IPS-18c (cell line): ENCODE data around the gene PRKN.

ENCODE experiments used
- H3K4me3 ChIP-seq: 2 replicates; pipeline ENCODE4 v1.7.0; 2013; ENCODE audit warnings: low read depth, mild to moderate bottlenecking, low read length, moderate library complexity; ENCODE audit not compliant: insufficient read depth
- H3K9me3 ChIP-seq: one replicate; pipeline ENCODE4 v1.6.1; 2013; ENCODE audit warnings: mild to moderate bottlenecking, low read length, moderate library complexity; ENCODE audit not compliant: control insufficient read depth, insufficient read depth

Gene PRKN

GRCh38 chr6:161631676-161632194, 1095.8 kb downstream of the PRKN start:
- no peak overlapping the region for H3K4me3 ChIP-seq
- peaks cover under 1% of the 10 kb centered on the region for H3K9me3 ChIP-seq

DNA sequence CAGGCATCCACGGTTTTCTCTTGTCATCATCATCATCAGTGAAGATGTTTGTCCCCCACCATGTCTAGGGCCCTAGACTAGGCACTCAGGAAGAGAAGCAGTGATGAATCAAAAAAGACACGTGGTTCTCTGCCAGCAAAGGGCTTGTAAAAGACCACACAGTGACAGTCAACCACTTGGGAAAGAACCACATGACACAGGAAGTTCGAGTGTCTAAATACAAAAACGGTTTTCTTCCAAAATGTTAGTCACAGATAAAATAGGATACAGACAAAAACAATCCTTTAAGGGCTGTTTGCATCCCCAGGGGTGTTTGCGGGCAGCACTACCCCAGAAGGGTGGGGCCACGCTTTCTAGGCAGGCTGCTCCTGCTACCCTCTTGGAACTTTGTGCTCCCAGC, 1096.9 kb downstream of the PRKN start:
- no peak overlapping the region for H3K4me3 ChIP-seq

DNA sequence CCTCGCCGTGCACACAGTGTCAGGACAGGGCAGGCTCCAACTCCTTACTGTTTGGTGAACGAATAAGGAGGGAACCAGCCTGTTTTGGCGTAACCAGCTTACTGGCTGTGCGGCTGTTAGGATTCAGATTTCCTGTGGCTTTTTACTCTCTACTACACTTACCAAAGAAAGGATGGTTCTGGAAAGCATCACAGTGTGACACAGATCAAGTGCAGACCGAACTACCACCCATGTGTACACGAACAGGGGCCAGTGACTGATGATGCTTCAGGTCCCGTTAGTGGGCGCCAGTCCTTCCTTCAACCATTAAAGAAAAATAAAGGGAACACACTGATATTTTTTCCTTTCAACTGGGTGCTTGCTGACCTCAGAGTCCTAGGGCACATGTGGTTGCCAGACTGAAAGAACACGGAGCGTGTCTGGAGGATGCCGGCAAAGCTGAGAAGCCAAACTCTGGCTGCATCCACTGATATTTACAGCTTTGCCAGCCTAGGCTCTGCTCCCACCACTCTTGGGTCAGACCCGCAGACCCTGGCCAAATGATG, 1101.4 kb downstream of the PRKN start:
- Histone ChIP-seq H3K9me3 (peaks cover 5% of the 10 kb centered on the region), H3K4me3 (no peak overlapping the region)

More for the DNA sequence above, 1096.9 kb downstream of the PRKN start:
- peaks cover 5% of the 10 kb centered on the region for H3K9me3 ChIP-seq

GRCh38 chr6:161624111-161624510, 1103.5 kb downstream of the PRKN start:
- Histone ChIP-seq H3K9me3 (peaks cover 5% of the 10 kb centered on the region), H3K4me3 (no peak overlapping the region)

DNA sequence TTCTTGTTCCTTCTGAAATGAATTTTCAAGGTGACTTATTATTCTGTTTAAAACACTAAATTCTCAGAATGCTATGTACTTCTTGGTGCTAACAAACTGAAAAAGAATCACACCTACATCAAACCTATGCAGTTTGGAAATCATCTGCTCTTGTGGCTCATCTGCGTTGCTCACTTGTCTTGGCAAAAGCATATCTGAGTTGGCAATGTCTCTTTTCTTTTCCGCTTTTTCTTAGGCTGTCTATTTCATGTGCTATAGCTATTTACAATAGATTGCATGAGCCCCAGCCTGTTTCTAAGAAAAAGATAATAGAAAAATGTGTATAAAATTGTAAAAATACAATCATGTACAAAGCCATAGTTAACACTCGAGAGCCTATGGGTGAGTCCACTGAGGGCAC, 1104.8 kb downstream of the PRKN start:
- H3K9me3 ChIP-seq: peaks cover 5% of the 10 kb centered on the region
- no peak overlapping the region for H3K4me3 ChIP-seq

DNA sequence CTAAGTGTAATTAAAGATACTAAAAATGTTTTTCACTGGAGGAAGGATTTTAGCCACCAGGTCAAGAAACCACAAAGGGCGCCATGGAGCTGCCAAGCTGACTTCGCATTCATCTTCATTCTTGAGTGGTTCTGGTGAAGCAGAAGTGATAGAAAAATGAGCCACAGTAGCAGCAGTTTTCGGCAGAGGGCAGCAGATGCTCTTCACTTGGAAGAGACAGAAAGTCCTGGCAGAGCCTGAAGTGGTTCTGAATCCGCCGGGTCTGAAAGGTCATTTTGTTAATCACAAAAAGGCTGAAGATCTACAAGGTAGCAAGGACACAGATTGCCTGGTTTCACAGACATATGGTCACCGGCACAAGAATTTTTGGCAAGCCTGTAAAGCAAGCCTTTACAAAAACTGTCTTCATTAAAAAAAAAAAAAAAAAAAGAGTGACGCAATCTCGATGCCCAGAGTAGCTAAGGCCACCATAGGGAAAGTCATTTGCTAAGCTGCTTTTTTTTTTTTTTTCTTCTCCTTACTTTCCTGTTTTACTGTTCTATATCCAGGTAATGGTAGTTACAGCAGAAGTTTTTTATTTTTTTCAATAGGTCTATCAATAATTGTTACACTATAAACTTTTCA, 1108.6 kb downstream of the PRKN start:
- Histone ChIP-seq H3K9me3 (no peaks in the 10 kb centered on the region), H3K4me3 (no peak overlapping the region)

GRCh38 chr6:161613711-161614110, 1113.9 kb downstream of the PRKN start:
- no peak overlapping the region for H3K4me3 ChIP-seq
- H3K9me3 ChIP-seq: no peaks in the 10 kb centered on the region

DNA sequence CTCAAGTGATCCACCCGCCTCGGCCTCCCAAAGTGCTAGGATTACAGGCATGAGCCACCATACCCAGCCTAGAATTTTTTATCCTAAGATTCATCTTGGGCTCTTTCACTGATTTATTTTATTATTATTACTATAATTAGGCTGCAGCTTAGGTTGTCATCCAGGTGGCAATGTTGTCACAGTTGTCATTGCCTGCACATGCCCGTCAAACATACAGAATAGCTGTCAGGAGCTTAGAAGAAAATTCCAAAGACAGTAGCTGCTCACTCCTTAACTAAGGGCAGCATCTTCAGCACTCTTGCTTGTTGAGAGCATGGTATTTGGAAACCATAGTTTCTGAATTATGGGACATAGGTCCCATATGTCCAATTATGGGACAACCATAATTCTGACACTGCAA, 1118.8 kb downstream of the PRKN start:
- Histone ChIP-seq H3K9me3 (no peaks in the 10 kb centered on the region), H3K4me3 (no peak overlapping the region)

GRCh38 chr6:161607696-161608297, 1119.8 kb downstream of the PRKN start:
- no peaks in the 10 kb centered on the region for H3K9me3 ChIP-seq
- no peak overlapping the region for H3K4me3 ChIP-seq

DNA sequence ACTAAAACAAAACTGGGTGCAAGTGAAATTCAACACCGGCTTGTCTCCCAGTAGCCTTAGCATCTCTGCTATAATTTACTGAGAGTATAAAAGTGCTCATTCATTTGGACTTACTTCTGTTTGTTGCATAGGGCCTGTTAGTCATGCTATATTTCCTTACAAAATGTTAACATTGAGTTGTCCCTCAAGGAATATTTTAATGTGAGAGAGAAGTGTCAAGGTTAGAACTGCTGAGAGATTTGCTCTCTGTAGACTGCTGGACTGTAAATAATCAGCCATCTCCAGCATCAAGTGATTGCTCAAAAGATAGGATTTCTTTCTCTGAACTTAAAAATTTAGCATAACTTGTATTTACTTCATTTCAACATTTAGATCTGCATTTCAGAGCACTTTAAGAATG, 1125.2 kb downstream of the PRKN start:
- Histone ChIP-seq H3K4me3 (no peak overlapping the region), H3K9me3 (no peaks in the 10 kb centered on the region)

DNA sequence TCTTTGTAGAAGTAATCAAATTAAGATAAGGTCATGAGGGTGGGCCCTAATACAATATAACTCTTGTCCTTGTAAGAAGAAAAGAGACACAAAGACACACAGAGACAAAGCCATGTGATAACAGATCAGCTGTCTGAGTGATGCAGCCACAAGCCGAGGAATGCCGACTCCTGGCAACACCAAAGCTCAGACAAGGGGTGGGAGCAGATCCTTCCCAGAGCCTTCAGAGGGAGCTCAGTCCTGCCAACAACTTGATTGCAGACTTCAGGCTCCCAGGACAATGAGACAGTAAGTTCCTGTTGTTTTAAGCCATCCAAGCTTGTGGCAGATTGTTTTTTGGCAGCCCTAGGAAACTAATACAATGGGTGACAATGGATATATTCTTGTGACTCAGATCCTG, 1128.7 kb downstream of the PRKN start:
- no peak overlapping the region for H3K4me3 ChIP-seq
- H3K9me3 ChIP-seq: no peaks in the 10 kb centered on the region

GRCh38 chr6:161596807-161597520, 1130.6 kb downstream of the PRKN start:
- Histone ChIP-seq H3K9me3 (no peaks in the 10 kb centered on the region), H3K4me3 (no peak overlapping the region)

DNA sequence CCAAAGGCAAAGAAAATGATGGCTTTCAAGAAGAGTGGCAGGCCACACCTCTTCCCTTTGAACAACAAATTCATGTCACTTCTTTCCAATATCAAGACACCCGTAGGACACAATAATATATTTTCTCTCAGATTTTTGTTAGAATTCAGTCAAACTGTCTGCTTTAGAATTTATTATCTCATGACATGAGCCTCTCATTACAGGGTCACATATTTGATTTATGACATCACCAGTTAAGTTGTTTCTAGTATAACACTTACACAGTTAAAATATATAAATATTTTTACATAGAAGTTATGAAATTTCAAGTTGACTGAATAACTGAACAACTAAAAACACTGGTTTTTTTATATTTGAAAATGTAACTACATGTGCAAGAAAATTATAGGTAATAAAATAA, 1133.2 kb downstream of the PRKN start:
- Histone ChIP-seq H3K4me3 (no peak overlapping the region), H3K9me3 (no peaks in the 10 kb centered on the region)

GRCh38 chr6:161590961-161591627, 1136.5 kb downstream of the PRKN start:
- Histone ChIP-seq H3K4me3 (no peak overlapping the region), H3K9me3 (no peaks in the 10 kb centered on the region)

GRCh38 chr6:161586887-161587286, 1140.7 kb downstream of the PRKN start:
- Histone ChIP-seq H3K9me3 (no peaks in the 10 kb centered on the region), H3K4me3 (no peak overlapping the region)

GRCh38 chr6:161584621-161585340, 1142.8 kb downstream of the PRKN start:
- Histone ChIP-seq H3K4me3 (no peak overlapping the region), H3K9me3 (no peaks in the 10 kb centered on the region)

DNA sequence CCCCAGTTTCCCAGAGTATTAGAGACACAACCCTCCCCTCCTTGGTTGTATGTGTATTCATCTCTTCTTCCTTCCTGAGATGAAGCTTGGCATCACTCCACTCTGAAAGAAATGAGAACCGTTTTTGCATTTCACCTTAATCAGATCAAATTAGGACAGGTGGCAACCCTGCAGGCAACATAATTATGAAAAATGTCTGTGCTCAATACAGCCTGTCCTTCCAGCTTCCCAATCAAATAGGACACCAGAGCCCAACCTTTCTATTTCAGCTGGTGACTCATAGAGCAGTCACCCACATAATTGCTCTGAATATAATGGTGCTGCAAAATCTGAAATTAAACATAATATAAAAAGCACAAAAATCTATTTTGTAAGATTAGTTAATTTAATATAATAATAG, 1143.5 kb downstream of the PRKN start:
- H3K9me3 ChIP-seq: no peaks in the 10 kb centered on the region
- no peak overlapping the region for H3K4me3 ChIP-seq
